ENCODE results near the gene IL1RN. TPM values are rescaled to one million over a fixed set of nuclear protein-coding genes. Genes with fewer than 3 reads are reported as not detected.

Gene IL1RN
- total and polyA plus RNA-seq, 2 donors (not counting 3 experiments of a cell fraction or from before 2014, with no cell fraction given) = not detected

- Histone ChIP-seq H3K4me3 (replicated peaks in 1 of 3; ENCODE audit: insufficient read depth in 1 of 3, low read depth in 1 of 3, low read length in 3 of 3) (no peak overlapping the region), H3K9me1 (replicated peaks; ENCODE audit: control insufficient read depth, extremely low read depth, insufficient read depth, low read length) (no peaks in the 10 kb centered on the region), H3K27me3 (ENCODE audit: control insufficient read depth in 2 of 2, insufficient read depth in 2 of 2, low read length in 2 of 2) (no peaks in the 10 kb centered on the region), H4K20me1 (replicated peaks; ENCODE audit: control insufficient read depth, extremely low read depth, insufficient read depth, low read length) (no peaks in the 10 kb centered on the region), H3K4me2 (ENCODE audit: insufficient read depth, low read length) (no peak overlapping the region), H2AFZ (ENCODE audit: low read depth, low read length) (no peak overlapping the region), H3K79me2 (ENCODE audit: control insufficient read depth, insufficient read depth, low read length) (no peaks in the 10 kb centered on the region), H3K27ac (ENCODE audit: insufficient read depth, low read depth, low read length) (no peak overlapping the region), H3K9ac (replicated peaks; ENCODE audit: extremely low read depth, insufficient read depth, low read length) (no peak overlapping the region), H3K4me1 (ENCODE audit: control insufficient read depth, extremely low read depth, insufficient read depth, low read length) (no peaks in the 10 kb centered on the region), H3K9me3 (replicated peaks; ENCODE audit: control insufficient read depth, insufficient read depth, low read length) (no peaks in the 10 kb centered on the region), H3K36me3 (ENCODE audit: control insufficient read depth in 2 of 2, extremely low read depth in 1 of 2, insufficient read depth in 2 of 2, low read length in 2 of 2) (no peaks in the 10 kb centered on the region)
- DNase-seq (ENCODE audit: low read depth, low spot score) (no peak), FAIRE-seq (no peak)
- no peak for TF ChIP-seq GATA2 (IDR thresholded peaks at IDR 0.05; ENCODE audit: insufficient read depth, insufficient read length, low read depth, low read length)
- no peak for TF ChIP-seq POLR2AphosphoS5 (IDR thresholded peaks at IDR 0.05; ENCODE audit: insufficient read depth, low read depth, low read length)
- no peak for TF ChIP-seq MYC (IDR thresholded peaks at IDR 0.05; ENCODE audit: low read depth, low read length)
- TF ChIP-seq JUN (IDR thresholded peaks at IDR 0.05; ENCODE audit: borderline replicate concordance, insufficient read depth, insufficient read length, low read depth) = no peak
- no peak for TF ChIP-seq CTCF (IDR thresholded peaks at IDR 0.05; ENCODE audit: extremely low read depth in 1 of 2, insufficient read depth in 1 of 2, low read depth in 1 of 2, low read length in 2 of 2)
- TF ChIP-seq, protein P1, sequence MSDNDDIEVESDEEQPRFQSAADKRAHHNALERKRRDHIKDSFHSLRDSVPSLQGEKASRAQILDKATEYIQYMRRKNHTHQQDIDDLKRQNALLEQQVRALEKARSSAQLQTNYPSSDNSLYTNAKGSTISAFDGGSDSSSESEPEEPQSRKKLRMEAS (IDR thresholded peaks at IDR 0.05; ENCODE audit: insufficient read depth, insufficient read length) = no peak
- no peak for TF ChIP-seq FOS (IDR thresholded peaks at IDR 0.05; ENCODE audit: borderline replicate concordance, insufficient read depth, low read length)
- TF ChIP-seq EZH2 (IDR thresholded peaks at IDR 0.05; ENCODE audit: borderline replicate concordance, low read depth, low read length, severe bottlenecking) = no peak
- TF ChIP-seq POLR2A (IDR thresholded peaks at IDR 0.05; ENCODE audit: low read depth, low read length) = no peak
- BruUV-seq (replicated peaks) = no TSS peak
- ChIA-PET CTCF (interaction anchor here (1.0 kb wide), 1 partner anchor 50 kb away, joined by 3 read pairs; no protein-coding TSS in a partner anchor), POLR2A (no interaction called here)
- intact Hi-C loops (cut with micrococcal nuclease) = no loop called here
- dilution Hi-C loops (cut with MboI; ENCODE audit: extremely low pct_ligation_motif_present, low sequenced_read_pairs) = no loop called here
Observed at GRCh38 chr2:113092864-113093612, 34.4 kb upstream of the IL1RN start.
